GM20000 (cell line): ENCODE results near the gene GATA5.

Experiments used
- DNase-seq: peaks from one replicate; pipeline ENCODE4 v3.0.0; 2012; ENCODE audit warnings: low spot score
- TF ChIP-seq, protein P1 (sequence below): IDR thresholded peaks from 2 replicates; pipeline ENCODE4 v1.5.1; 2012; ENCODE audit warnings: mild to moderate bottlenecking, control low read depth; ENCODE audit errors: extremely low read depth, missing control alignments

GATA5 gene

DNA sequence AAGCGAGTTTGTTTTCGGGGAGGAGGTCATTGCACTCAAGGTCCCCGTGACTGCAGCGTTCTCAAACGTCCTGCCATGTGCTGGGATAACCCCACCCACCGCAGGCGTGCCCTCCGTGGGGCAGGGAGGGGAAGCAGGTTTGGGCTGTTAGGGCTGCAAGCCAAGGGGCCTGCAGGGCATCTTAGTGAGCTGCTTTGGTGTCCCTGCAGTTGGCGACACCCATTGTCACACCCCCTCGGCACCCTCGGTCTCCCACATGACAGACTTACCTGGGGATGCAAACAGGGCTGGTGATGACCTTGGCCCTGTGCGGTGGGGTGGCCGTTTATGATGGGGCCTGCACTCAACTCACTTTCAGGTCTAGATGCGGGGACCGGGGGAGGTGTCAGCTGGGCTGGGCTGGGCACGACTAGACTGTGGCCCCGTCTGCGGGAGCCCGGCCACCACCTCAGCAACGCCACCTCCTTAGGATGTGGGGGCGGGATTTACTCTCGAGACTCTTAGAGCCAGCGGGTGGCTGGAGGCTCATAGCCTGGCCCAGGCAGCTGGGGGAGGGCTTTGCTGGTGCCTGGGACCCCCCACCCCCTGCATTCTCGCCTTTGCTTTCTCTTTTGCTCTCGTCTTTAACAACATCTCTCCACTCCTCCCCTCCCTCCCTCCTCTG lies 6.5 kb upstream of the GATA5 start:
- DNase-seq, result no peak
- TF ChIP-seq, protein P1, sequence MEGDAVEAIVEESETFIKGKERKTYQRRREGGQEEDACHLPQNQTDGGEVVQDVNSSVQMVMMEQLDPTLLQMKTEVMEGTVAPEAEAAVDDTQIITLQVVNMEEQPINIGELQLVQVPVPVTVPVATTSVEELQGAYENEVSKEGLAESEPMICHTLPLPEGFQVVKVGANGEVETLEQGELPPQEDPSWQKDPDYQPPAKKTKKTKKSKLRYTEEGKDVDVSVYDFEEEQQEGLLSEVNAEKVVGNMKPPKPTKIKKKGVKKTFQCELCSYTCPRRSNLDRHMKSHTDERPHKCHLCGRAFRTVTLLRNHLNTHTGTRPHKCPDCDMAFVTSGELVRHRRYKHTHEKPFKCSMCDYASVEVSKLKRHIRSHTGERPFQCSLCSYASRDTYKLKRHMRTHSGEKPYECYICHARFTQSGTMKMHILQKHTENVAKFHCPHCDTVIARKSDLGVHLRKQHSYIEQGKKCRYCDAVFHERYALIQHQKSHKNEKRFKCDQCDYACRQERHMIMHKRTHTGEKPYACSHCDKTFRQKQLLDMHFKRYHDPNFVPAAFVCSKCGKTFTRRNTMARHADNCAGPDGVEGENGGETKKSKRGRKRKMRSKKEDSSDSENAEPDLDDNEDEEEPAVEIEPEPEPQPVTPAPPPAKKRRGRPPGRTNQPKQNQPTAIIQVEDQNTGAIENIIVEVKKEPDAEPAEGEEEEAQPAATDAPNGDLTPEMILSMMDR, result no peak

- TF ChIP-seq, protein P1, result no peak
- DNase-seq, result no peak
Observed at GRCh38 chr20:62481425-62482145, 5.8 kb upstream of the GATA5 start.

GRCh38 chr20:62480318-62480717 lies 4.5 kb upstream of the GATA5 start:
- TF ChIP-seq, protein P1, result no peak
- no peak for DNase-seq

- DNase-seq, result no peak
- TF ChIP-seq, protein P1, result no peak
Observed at GRCh38 chr20:62479656-62480055, 3.9 kb upstream of the GATA5 start.

DNA sequence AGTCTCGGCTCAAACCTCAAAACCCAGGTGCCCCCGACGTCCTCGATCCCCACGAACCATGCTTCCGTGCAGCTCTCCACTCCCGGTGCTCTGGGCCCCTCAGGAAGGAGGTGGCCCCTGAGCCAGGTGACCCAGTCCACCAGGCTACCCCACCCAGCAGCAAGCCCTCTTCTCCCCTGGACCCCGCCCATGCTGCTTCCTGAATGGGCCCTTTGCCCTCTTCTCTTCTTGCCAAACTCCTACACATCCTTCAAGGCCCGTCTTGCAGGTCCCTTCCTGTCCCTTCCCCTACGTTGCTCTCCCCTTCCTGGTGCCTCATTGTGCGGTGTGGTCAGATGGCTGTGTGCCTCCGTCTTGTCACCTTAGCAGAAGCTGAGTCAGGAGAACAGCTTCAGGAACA lies 3.4 kb upstream of the GATA5 start:
- TF ChIP-seq, protein P1, result no peak
- DNase-seq, result no peak

GRCh38 chr20:62477669-62478455 lies 2.1 kb upstream of the GATA5 start:
- DNase-seq, result no peak
- TF ChIP-seq, protein P1, result no peak
